ENCODE results near the gene LGALS9C. TPM values are rescaled to one million over a fixed set of nuclear protein-coding genes. Genes with fewer than 3 reads are reported as not detected.
"Not testable (repeated sequence)": the region's sequence is repeated elsewhere in the genome, so short reads cannot be mapped to it uniquely, and the experiment has no call there.

Gene LGALS9C
- total and polyA plus RNA-seq, 5 experiments from 2014 or later = not detected

- H3K36me3 Mint-ChIP-seq, H3K27me3 Mint-ChIP-seq, H3K4me1 Mint-ChIP-seq, H3K9me3 Mint-ChIP-seq, POLR2A ChIA-PET: not testable (repeated sequence)
- DNase-seq (peak in 3 of 10 donors; percentile 11 to 23 (median 15)), ATAC-seq (peak in 1 of 2 donors; percentile 89)
- H3K27ac Mint-ChIP-seq = peak overlapping the region in 1 of 10 donors; percentile 56
- peak overlapping the region in 6 of 10 donors; percentile 28 to 85 (median 49) for H3K4me3 Mint-ChIP-seq
These were observed 16.3 kb downstream of the LGALS9C start for GRCh38 chr17:18492712-18493480.

GRCh38 chr17:18494250-18494768 lies 17.7 kb downstream of the LGALS9C start:
- DNase-seq, ATAC-seq, H3K9me3 Mint-ChIP-seq, H3K4me1 Mint-ChIP-seq, H3K4me3 Mint-ChIP-seq, POLR2A ChIA-PET, H3K27ac Mint-ChIP-seq, H3K36me3 Mint-ChIP-seq, H3K27me3 Mint-ChIP-seq: not testable (repeated sequence)

- H3K9me3 Mint-ChIP-seq, H3K27me3 Mint-ChIP-seq, H3K4me3 Mint-ChIP-seq, H3K4me1 Mint-ChIP-seq, H3K27ac Mint-ChIP-seq, ATAC-seq, POLR2A ChIA-PET, H3K36me3 Mint-ChIP-seq: not testable (repeated sequence)
- DNase-seq = peak in 1 of 10 donors; percentile 7
These were observed 20.5 kb downstream of the LGALS9C start for GRCh38 chr17:18497044-18497443.

GRCh38 chr17:18499100-18499499 lies 22.5 kb downstream of the LGALS9C start:
- H3K9me3 Mint-ChIP-seq, H3K27me3 Mint-ChIP-seq, DNase-seq, H3K36me3 Mint-ChIP-seq, H3K4me3 Mint-ChIP-seq, ATAC-seq, POLR2A ChIA-PET, H3K27ac Mint-ChIP-seq, H3K4me1 Mint-ChIP-seq: not testable (repeated sequence)

GRCh38 chr17:18499756-18500155 lies 23.2 kb downstream of the LGALS9C start:
- H3K27me3 Mint-ChIP-seq, H3K9me3 Mint-ChIP-seq, H3K4me3 Mint-ChIP-seq, DNase-seq, H3K27ac Mint-ChIP-seq, H3K36me3 Mint-ChIP-seq, H3K4me1 Mint-ChIP-seq, ATAC-seq, POLR2A ChIA-PET: not testable (repeated sequence)

GRCh38 chr17:18500281-18500680 lies 23.7 kb downstream of the LGALS9C start:
- H3K27me3 Mint-ChIP-seq, H3K36me3 Mint-ChIP-seq, ATAC-seq, H3K27ac Mint-ChIP-seq, H3K4me1 Mint-ChIP-seq, DNase-seq, H3K9me3 Mint-ChIP-seq, POLR2A ChIA-PET, H3K4me3 Mint-ChIP-seq: not testable (repeated sequence)

GRCh38 chr17:18500816-18501215 lies 24.2 kb downstream of the LGALS9C start:
- H3K9me3 Mint-ChIP-seq, ATAC-seq, H3K4me3 Mint-ChIP-seq, POLR2A ChIA-PET, H3K27ac Mint-ChIP-seq, H3K27me3 Mint-ChIP-seq, H3K36me3 Mint-ChIP-seq, H3K4me1 Mint-ChIP-seq, DNase-seq: not testable (repeated sequence)

GRCh38 chr17:18503221-18503620 lies 26.6 kb downstream of the LGALS9C start:
- H3K27me3 Mint-ChIP-seq, H3K27ac Mint-ChIP-seq, POLR2A ChIA-PET, H3K4me1 Mint-ChIP-seq, H3K36me3 Mint-ChIP-seq, DNase-seq, H3K9me3 Mint-ChIP-seq, ATAC-seq, H3K4me3 Mint-ChIP-seq: not testable (repeated sequence)

GRCh38 chr17:18507729-18508128 lies 31.1 kb downstream of the LGALS9C start:
- H3K27ac Mint-ChIP-seq, H3K4me1 Mint-ChIP-seq, POLR2A ChIA-PET, H3K27me3 Mint-ChIP-seq, H3K4me3 Mint-ChIP-seq, H3K36me3 Mint-ChIP-seq, H3K9me3 Mint-ChIP-seq, DNase-seq, ATAC-seq: not testable (repeated sequence)

GRCh38 chr17:18508667-18509066 lies 32.1 kb downstream of the LGALS9C start:
- H3K9me3 Mint-ChIP-seq, H3K4me3 Mint-ChIP-seq, H3K27me3 Mint-ChIP-seq, H3K4me1 Mint-ChIP-seq, DNase-seq, ATAC-seq, H3K36me3 Mint-ChIP-seq, H3K27ac Mint-ChIP-seq, POLR2A ChIA-PET: not testable (repeated sequence)

GRCh38 chr17:18521100-18521499 lies 44.5 kb downstream of the LGALS9C start:
- H3K4me3 Mint-ChIP-seq, H3K27ac Mint-ChIP-seq, DNase-seq, H3K27me3 Mint-ChIP-seq, POLR2A ChIA-PET, H3K9me3 Mint-ChIP-seq, H3K36me3 Mint-ChIP-seq, ATAC-seq, H3K4me1 Mint-ChIP-seq: not testable (repeated sequence)

GRCh38 chr17:18525015-18525414 lies 48.4 kb downstream of the LGALS9C start:
- H3K4me1 Mint-ChIP-seq, ATAC-seq, H3K27me3 Mint-ChIP-seq, DNase-seq, H3K36me3 Mint-ChIP-seq, H3K9me3 Mint-ChIP-seq, H3K4me3 Mint-ChIP-seq, POLR2A ChIA-PET, H3K27ac Mint-ChIP-seq: not testable (repeated sequence)

GRCh38 chr17:18526168-18526800 lies 49.7 kb downstream of the LGALS9C start:
- ATAC-seq, H3K9me3 Mint-ChIP-seq, H3K4me1 Mint-ChIP-seq, DNase-seq, H3K36me3 Mint-ChIP-seq, H3K4me3 Mint-ChIP-seq, POLR2A ChIA-PET, H3K27me3 Mint-ChIP-seq: not testable (repeated sequence)
- H3K27ac Mint-ChIP-seq = peak overlapping the region in 1 of 10 donors; percentile 51

- H3K9me3 Mint-ChIP-seq, H3K36me3 Mint-ChIP-seq, H3K4me3 Mint-ChIP-seq, H3K27ac Mint-ChIP-seq, ATAC-seq, POLR2A ChIA-PET, H3K4me1 Mint-ChIP-seq, DNase-seq, H3K27me3 Mint-ChIP-seq: not testable (repeated sequence)
These were observed 50.8 kb downstream of the LGALS9C start for GRCh38 chr17:18527354-18527753.

Measured in naive thymus-derived CD8-positive, alpha-beta T cell (primary cell).